Heart left ventricle (tissue), 16 donors: ENCODE measurements around the gene PIP5K1B. TPM values are rescaled to one million over a fixed set of nuclear protein-coding genes. Genes with fewer than 3 reads are reported as not detected.

Experiments used
- ATAC-seq, 4 donors: fragments of 200-7000 bp; cut with Tn5 transposase; one replicate each; pipeline ENCODE4 v1.9.1; 2020 to 2022; ENCODE audit warnings: moderate library complexity in 4 of 4, mild to moderate bottlenecking in 3 of 4, moderate number of reproducible peaks in 1 of 4
- DNase-seq, 5 donors: peaks; one replicate each; pipeline ENCODE4 v3.0.0-alpha.2; 2020
- H3K27ac ChIP-seq, 12 donors: fragments of 200-600 bp; sonication (generic) in 4 of 12; one replicate each; pipeline versions ENCODE4 v1.5.0 to v1.8.0; 2016 to 2022; ENCODE audit warnings: mild to moderate bottlenecking in 2 of 12
- H3K27me3 ChIP-seq, 9 donors: fragments of 200-600 bp; sonication (generic) in 2 of 9; one replicate each; pipeline versions ENCODE4 v1.5.1 to v1.8.0; 2016 to 2022; ENCODE audit warnings: mild to moderate bottlenecking in 3 of 9
- H3K36me3 ChIP-seq, 9 donors: fragments of 200-600 bp; sonication (generic) in 2 of 9; one replicate each; pipeline versions ENCODE4 v1.5.0 to v1.8.0; 2018 to 2022; ENCODE audit warnings: mild to moderate bottlenecking in 2 of 9
- H3K4me1 ChIP-seq, 12 donors: fragments of 200-600 bp; sonication (generic) in 4 of 12; one replicate each; pipeline versions ENCODE4 v1.5.0 to v1.8.0; 2016 to 2022; ENCODE audit warnings: mild to moderate bottlenecking in 3 of 12
- H3K4me3 ChIP-seq, 12 donors: fragments of 200-600 bp; sonication (generic) in 4 of 12; one replicate each; pipeline versions ENCODE4 v1.5.0 to v1.8.0; 2017 to 2022; ENCODE audit warnings: mild to moderate bottlenecking in 9 of 12, moderate library complexity in 4 of 12
- H3K9me3 ChIP-seq, 12 donors: fragments of 200-600 bp; sonication (generic) in 4 of 12; one replicate each; pipeline versions ENCODE4 v1.5.0 to v1.8.0; 2016 to 2022; ENCODE audit warnings: mild to moderate bottlenecking in 1 of 12
- POLR2A ChIP-seq, 2 donors: fragments of 450-650 bp; IDR thresholded peaks; one replicate each; pipeline ENCODE4 v1.6.1; 2017; ENCODE audit warnings: antibody characterized with exemption in 2 of 2, mild to moderate bottlenecking in 2 of 2, moderate library complexity in 2 of 2
- WGBS, 4 donors: extraction: QIAGEN DNeasy Blood & Tissue Kit in 2 of 4; methylation state at CpG; one replicate each; pipeline versions ENCODE4 v1.1.5 to v1.1.7; 2013 to 2018; 5-methylcytosine and 5-hydroxymethylcytosine counted together
- intact Hi-C, 10 donors: fragments of 100-400 bp; cut with DNase I; formaldehyde crosslinking; loops; one replicate each; pipeline versions ENCODE4 v1.11.1 to v1.14.2; 2022
- polyA plus RNA-seq, 2 donors: library from polyadenylated mRNA; stranded (reverse); fragments of 200-250 nt; gene quantifications; one replicate each; pipeline ENCODE4 v1.2.3, GENCODE V29; 2013
- total RNA-seq, 9 donors: library from RNA; depleted of rRNA in 2 of 9; stranded (reverse); fragments of >200 nt in 2 of 9; fragmentation: NEBNext Ultra II Directional in 3 of 9; extraction: Animal tissue kit (Norgen Biotek cat#: 25700) in 3 of 9; gene quantifications; one replicate each; pipeline versions ENCODE4 v1.1.0 to v1.2.4, GENCODE V29; 2016 to 2023
- TF ChIP-seq, protein P1 (sequence below), 12 donors: fragments of 200-600 bp; sonication (generic) in 4 of 12; IDR thresholded peaks; one replicate each; pipeline versions ENCODE4 v1.5.0 to v1.8.0; 2018 to 2022; ENCODE audit warnings: antibody characterized with exemption in 12 of 12, mild to moderate bottlenecking in 5 of 12
- donor health status: ischemic (EF 13 %, LVEDD 7.1; RV severe dilation, severe dysfunction).
- donor health status: healthy with polysubstance abuse.
- donor health status: DM: no; HTN: yes; CAD: no.
- donor health status: DM: no; HTN: no; CAD: no.
- donor health status: ischemic (EF 25% LVEDD 6.9; RV normal size, moderate dysfunction).
- donor health status: ischemic (EF 25% LVEDD 5.7; RV mildly dilated, moderate dysfunction).
- donor health status: healthy.
- donor health status: DM: yes; HTN: yes; CAD: no.
- donor health status: ischemic (EF 35%, LVEDD 5.7; RV mildly dilated, moderate dysfunction).
- donor health status: nonischemic (EF 11% LVEDD 7.7; RV severe dilation, severe dysfunction).
- donor health status: DM: yes; HTN: yes; CAD: no.
- donor health status: PGD.
- donor health status: ischemic (EF 29% LVEDD 5.4; RV normal size, mild dysfunction).
- donor health status: nonischemic (EF 23%, LVEDD 6.1; RV moderate dilation, normal function).

PIP5K1B gene
- total and polyA plus RNA-seq, 11 donors = 8.6 to 68.0 (median 47.5) TPM

DNA sequence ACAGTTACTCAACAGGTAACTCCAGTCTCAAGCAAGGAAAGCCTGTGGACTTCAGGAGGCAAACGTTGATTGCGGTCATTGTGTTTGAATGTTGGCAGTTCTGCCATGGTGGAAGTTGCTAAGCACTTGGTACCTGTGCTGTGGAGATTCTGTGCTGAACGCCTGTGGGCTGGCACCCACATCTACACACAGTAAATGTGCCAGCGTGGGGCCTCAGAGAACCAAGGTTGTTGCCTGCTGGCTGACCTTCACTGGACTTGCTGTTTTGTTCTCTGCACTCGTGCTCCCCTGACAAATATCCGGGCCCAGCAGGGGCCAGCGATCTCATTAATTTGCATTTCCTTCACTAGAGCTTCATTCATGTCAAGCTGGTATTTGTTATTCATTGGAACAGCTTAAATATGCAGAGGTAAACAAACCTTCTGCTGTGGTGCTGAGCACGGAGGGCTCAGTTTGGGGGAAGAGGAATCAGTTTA, 167.0 kb downstream of the PIP5K1B start:
- DNase-seq (peak; percentile 59 to 80 (median 69)), ATAC-seq (peak; percentile 90 to 93 (median 92))
- WGBS, 4 donors = 25 to 34% (median 33%) methylated on average over 6 to 8 of the region's 8 CpGs
- H3K9me3 ChIP-seq = no peaks in the 10 kb centered on the region
- intact Hi-C loops = loop anchor here in 2 of 10 donors (5.0 kb wide), 2 partner anchors 35 to 50 kb away; no protein-coding TSS in a partner anchor
- peaks cover 0 to 46% (median 11%) of the 10 kb centered on the region in 12 donors for H3K4me1 ChIP-seq
- H3K27me3 ChIP-seq = no peaks in the 10 kb centered on the region
- TF ChIP-seq, protein P1, sequence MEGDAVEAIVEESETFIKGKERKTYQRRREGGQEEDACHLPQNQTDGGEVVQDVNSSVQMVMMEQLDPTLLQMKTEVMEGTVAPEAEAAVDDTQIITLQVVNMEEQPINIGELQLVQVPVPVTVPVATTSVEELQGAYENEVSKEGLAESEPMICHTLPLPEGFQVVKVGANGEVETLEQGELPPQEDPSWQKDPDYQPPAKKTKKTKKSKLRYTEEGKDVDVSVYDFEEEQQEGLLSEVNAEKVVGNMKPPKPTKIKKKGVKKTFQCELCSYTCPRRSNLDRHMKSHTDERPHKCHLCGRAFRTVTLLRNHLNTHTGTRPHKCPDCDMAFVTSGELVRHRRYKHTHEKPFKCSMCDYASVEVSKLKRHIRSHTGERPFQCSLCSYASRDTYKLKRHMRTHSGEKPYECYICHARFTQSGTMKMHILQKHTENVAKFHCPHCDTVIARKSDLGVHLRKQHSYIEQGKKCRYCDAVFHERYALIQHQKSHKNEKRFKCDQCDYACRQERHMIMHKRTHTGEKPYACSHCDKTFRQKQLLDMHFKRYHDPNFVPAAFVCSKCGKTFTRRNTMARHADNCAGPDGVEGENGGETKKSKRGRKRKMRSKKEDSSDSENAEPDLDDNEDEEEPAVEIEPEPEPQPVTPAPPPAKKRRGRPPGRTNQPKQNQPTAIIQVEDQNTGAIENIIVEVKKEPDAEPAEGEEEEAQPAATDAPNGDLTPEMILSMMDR (IDR thresholded peaks at IDR 0.05) = no peak
- no peak for TF ChIP-seq POLR2A (IDR thresholded peaks at IDR 0.05)
- H3K36me3 ChIP-seq = no peaks in the 10 kb centered on the region
- H3K4me3 ChIP-seq = no peak overlapping the region
- peak overlapping the region; percentile 46 to 84 (median 73) for H3K27ac ChIP-seq

DNA sequence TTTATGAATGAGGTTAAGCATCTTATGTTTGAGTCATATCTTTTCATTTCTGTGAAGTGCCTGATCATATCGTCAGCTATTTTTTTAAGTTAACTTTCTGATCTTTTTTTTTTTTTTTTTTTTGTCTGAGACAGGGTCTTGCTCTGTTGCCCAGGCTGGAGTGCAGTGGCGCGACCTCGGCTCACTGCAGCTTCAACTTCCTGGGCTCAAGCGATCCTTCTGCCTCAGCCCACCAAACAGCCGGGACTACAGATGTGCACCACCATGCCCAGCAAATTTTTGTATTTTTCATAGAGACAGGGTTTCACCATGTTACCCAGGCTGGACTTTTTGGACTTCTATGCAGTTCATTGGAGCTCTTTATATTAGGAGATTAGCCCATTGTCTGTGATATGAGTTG, 168.1 kb downstream of the PIP5K1B start:
- ATAC-seq = no peak
- TF ChIP-seq, protein P1 (IDR thresholded peaks at IDR 0.05) = no peak
- TF ChIP-seq POLR2A (IDR thresholded peaks at IDR 0.05) = no peak
- no peaks in the 10 kb centered on the region for H3K27me3 ChIP-seq
- H3K36me3 ChIP-seq = no peaks in the 10 kb centered on the region
- 90 to 95% (median 93%) methylated on average over 6 of the region's 6 CpGs for WGBS, 4 donors
- DNase-seq = no peak
- no peaks in the 10 kb centered on the region for H3K9me3 ChIP-seq
- peaks cover 0 to 46% (median 11%) of the 10 kb centered on the region in 12 donors for H3K4me1 ChIP-seq
- no peak overlapping the region for H3K4me3 ChIP-seq
- peak overlapping the region in 3 of 12 donors; percentile 2 to 74 (median 68) for H3K27ac ChIP-seq
- intact Hi-C loops = loop anchor here in 2 of 10 donors (5.0 kb wide), 2 partner anchors 34 to 49 kb away; no protein-coding TSS in a partner anchor

DNA sequence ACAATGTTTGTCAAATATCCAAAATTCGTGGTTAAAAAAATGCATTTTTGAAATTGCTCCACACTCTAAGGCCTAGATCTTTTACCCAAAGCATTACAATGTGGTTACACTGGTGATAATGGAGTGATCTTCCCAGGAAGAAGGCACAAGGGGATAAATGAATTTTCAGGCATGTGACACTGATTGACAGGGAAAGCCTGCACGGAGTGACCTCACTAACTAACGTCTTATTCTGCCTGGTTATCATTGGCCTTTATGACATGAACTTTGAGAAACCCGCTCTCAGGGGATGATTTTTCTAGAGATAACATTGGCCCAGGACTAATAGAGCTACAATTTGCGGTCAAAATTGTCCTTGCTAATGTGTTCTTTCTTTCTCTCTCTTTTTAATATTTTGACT, 171.2 kb downstream of the PIP5K1B start:
- H3K4me3 ChIP-seq = no peak overlapping the region
- ATAC-seq (peak in 1 of 4 donors; percentile 19), DNase-seq (no peak)
- 46 to 62% (median 53%) methylated on average over 5 of the region's 5 CpGs for WGBS, 4 donors
- no peaks in the 10 kb centered on the region for H3K27me3 ChIP-seq
- H3K36me3 ChIP-seq = no peaks in the 10 kb centered on the region
- H3K4me1 ChIP-seq = peaks cover 0 to 29% (median 7%) of the 10 kb centered on the region in 12 donors
- no peaks in the 10 kb centered on the region for H3K9me3 ChIP-seq
- intact Hi-C loops = loop anchor here in 1 of 10 donors (5.0 kb wide), 1 partner anchor 36 kb away; no protein-coding TSS in a partner anchor
- TF ChIP-seq POLR2A (IDR thresholded peaks at IDR 0.05) = no peak
- TF ChIP-seq, protein P1 (IDR thresholded peaks at IDR 0.05) = no peak
- peak overlapping the region in 5 of 12 donors; percentile 15 to 52 (median 39) for H3K27ac ChIP-seq

DNA sequence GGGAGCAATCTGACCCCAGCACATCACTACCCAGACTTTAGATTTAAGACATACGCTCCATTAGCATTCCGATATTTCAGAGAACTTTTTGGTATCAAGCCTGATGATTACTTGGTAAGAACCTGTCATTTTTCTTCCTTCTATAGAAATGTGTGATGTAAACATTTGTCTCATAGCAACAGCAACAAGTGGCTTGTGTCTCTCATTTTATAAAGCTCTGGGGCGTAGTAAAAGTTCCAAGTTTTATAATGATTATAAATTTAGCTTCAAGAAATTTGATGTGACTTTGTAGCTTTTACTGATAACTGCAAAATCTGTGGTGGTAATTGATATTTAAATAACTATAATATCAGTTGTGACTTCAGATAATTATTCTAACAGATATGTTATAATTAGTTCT, 171.6 kb downstream of the PIP5K1B start:
- intact Hi-C loops = loop anchor here in 1 of 10 donors (5.0 kb wide), 1 partner anchor 36 kb away; no protein-coding TSS in a partner anchor
- no peaks in the 10 kb centered on the region for H3K36me3 ChIP-seq
- DNase-seq = no peak
- peaks cover 0 to 26% (median 5%) of the 10 kb centered on the region in 12 donors for H3K4me1 ChIP-seq
- H3K4me3 ChIP-seq = no peak overlapping the region
- no peaks in the 10 kb centered on the region for H3K9me3 ChIP-seq
- H3K27me3 ChIP-seq = no peaks in the 10 kb centered on the region
- 37 to 40% (median 38%) methylated on average over 3 of the region's 3 CpGs for WGBS, 4 donors
- ATAC-seq = no peak
- TF ChIP-seq POLR2A (IDR thresholded peaks at IDR 0.05) = no peak
- TF ChIP-seq, protein P1 (IDR thresholded peaks at IDR 0.05) = no peak
- peak overlapping the region in 5 of 12 donors; percentile 15 to 52 (median 39) for H3K27ac ChIP-seq
